DMS79 (cell line): ENCODE measurements around the gene ZSWIM6.
"Not testable (repeated sequence)": the region's sequence is repeated elsewhere in the genome, so short reads cannot be mapped to it uniquely, and the experiment has no call there.

Experiments
- DNase-seq: peaks from one replicate; lab custom pipeline; 2025; lab: John Stamatoyannopoulos, UW

Gene ZSWIM6

GRCh38 chr5:61363401-61364114 lies 31.5 kb downstream of the ZSWIM6 start:
- DNase-seq: no peak

- DNase-seq: no peak
Observed at GRCh38 chr5:61366497-61367240, 34.6 kb downstream of the ZSWIM6 start.

GRCh38 chr5:61370506-61370905 lies 38.4 kb downstream of the ZSWIM6 start:
- DNase-seq: no peak

GRCh38 chr5:61371474-61371873 lies 39.4 kb downstream of the ZSWIM6 start:
- DNase-seq: no peak

- DNase-seq: no peak
Observed at GRCh38 chr5:61379677-61380076, 47.6 kb downstream of the ZSWIM6 start.

- no peak for DNase-seq
Observed at GRCh38 chr5:61381968-61382367, 49.9 kb downstream of the ZSWIM6 start.

GRCh38 chr5:61385627-61386026 lies 53.6 kb downstream of the ZSWIM6 start:
- no peak for DNase-seq

- DNase-seq: peak; percentile 2
Observed at GRCh38 chr5:61386045-61386800, 54.2 kb downstream of the ZSWIM6 start.

- no peak for DNase-seq
Observed at GRCh38 chr5:61389609-61390008, 57.6 kb downstream of the ZSWIM6 start.

- no peak for DNase-seq
Observed at GRCh38 chr5:61394078-61394704, 62.1 kb downstream of the ZSWIM6 start.

- no peak for DNase-seq
Observed at GRCh38 chr5:61394793-61395192, 62.7 kb downstream of the ZSWIM6 start.

GRCh38 chr5:61397238-61397637 lies 65.2 kb downstream of the ZSWIM6 start:
- no peak for DNase-seq

- DNase-seq: no peak
Observed at GRCh38 chr5:61397937-61398336, 65.9 kb downstream of the ZSWIM6 start.

- DNase-seq: no peak
Observed at GRCh38 chr5:61398440-61398839, 66.4 kb downstream of the ZSWIM6 start.

- no peak for DNase-seq
Observed at GRCh38 chr5:61399679-61400078, 67.6 kb downstream of the ZSWIM6 start.

GRCh38 chr5:61401726-61402125 lies 69.7 kb downstream of the ZSWIM6 start:
- DNase-seq: no peak

- DNase-seq: no peak
Observed at GRCh38 chr5:61402244-61402823, 70.3 kb downstream of the ZSWIM6 start.

- DNase-seq: no peak
Observed at GRCh38 chr5:61402970-61403900, 71.2 kb downstream of the ZSWIM6 start.

- no peak for DNase-seq
Observed at GRCh38 chr5:61405511-61406295, 73.6 kb downstream of the ZSWIM6 start.

GRCh38 chr5:61406497-61406896 lies 74.4 kb downstream of the ZSWIM6 start:
- DNase-seq: not testable (repeated sequence)
